Stimulated activated CD8-positive, alpha-beta memory T cell treated with anti-CD3 and anti-CD28 coated beads, Interleukin-4, amount 100 ng/mL, for 4 hours (primary cell): ENCODE measurements around the gene MTA1.

Experiments used
- DNase-seq, 2 donors: peaks; one replicate each; pipeline ENCODE4 v3.0.0-alpha.2; 2020; ENCODE audit warnings: low read depth in 2 of 2, low spot score in 1 of 2

The MTA1 gene

GRCh38 chr14:105386581-105387529, 32.8 kb upstream of the MTA1 start:
- DNase-seq, result no peak

- DNase-seq, result no peak
Observed at GRCh38 chr14:105387530-105387922, 32.1 kb upstream of the MTA1 start.

GRCh38 chr14:105388110-105388951, 31.3 kb upstream of the MTA1 start:
- DNase-seq, result no peak

GRCh38 chr14:105388976-105389375, 30.7 kb upstream of the MTA1 start:
- no peak for DNase-seq

GRCh38 chr14:105389534-105389933, 30.1 kb upstream of the MTA1 start:
- DNase-seq, result no peak

- no peak for DNase-seq
Observed at GRCh38 chr14:105389976-105390848, 29.4 kb upstream of the MTA1 start.

- DNase-seq, result no peak
Observed at GRCh38 chr14:105390849-105391500, 28.7 kb upstream of the MTA1 start.

- no peak for DNase-seq
Observed at GRCh38 chr14:105391541-105391940, 28.1 kb upstream of the MTA1 start.

GRCh38 chr14:105392131-105393090, 27.2 kb upstream of the MTA1 start:
- DNase-seq, result no peak

- DNase-seq, result no peak
Observed at GRCh38 chr14:105393151-105393550, 26.5 kb upstream of the MTA1 start.

- DNase-seq, result no peak
Observed at GRCh38 chr14:105394714-105395537, 24.7 kb upstream of the MTA1 start.

- DNase-seq, result no peak
Observed at GRCh38 chr14:105395538-105395854, 24.1 kb upstream of the MTA1 start.

GRCh38 chr14:105397350-105397931, 22.2 kb upstream of the MTA1 start:
- no peak for DNase-seq

GRCh38 chr14:105398044-105398725, 21.4 kb upstream of the MTA1 start, which contains the start of gene TEX22:
Gene TEX22 (plus strand): TSS chr14:105398538. CDS start chr14:105399341, 803 bp downstream.
- DNase-seq, result peak; percentile 80 to 91

- DNase-seq, result no peak
Observed at GRCh38 chr14:105398726-105399465, 20.7 kb upstream of the MTA1 start.

- DNase-seq, result no peak
Observed at GRCh38 chr14:105399466-105399775, 20.2 kb upstream of the MTA1 start.

GRCh38 chr14:105400016-105400415, 19.6 kb upstream of the MTA1 start:
- no peak for DNase-seq
